NCI-H82 (cell line): ENCODE data around the gene SSBP4.
"Not testable (repeated sequence)": the region's sequence is repeated elsewhere in the genome, so short reads cannot be mapped to it uniquely, and the experiment has no call there.

ENCODE experiments used
- DNase-seq: peaks from one replicate; lab custom pipeline; 2025; lab: John Stamatoyannopoulos, UW

The SSBP4 gene

GRCh38 chr19:18419195-18419698 is at the start of gene SSBP4:
TSS of gene SSBP4 (plus strand) at chr19:18419398. CDS start at chr19:18419649, 251 bp downstream.
- DNase-seq = peak; percentile 91

DNA sequence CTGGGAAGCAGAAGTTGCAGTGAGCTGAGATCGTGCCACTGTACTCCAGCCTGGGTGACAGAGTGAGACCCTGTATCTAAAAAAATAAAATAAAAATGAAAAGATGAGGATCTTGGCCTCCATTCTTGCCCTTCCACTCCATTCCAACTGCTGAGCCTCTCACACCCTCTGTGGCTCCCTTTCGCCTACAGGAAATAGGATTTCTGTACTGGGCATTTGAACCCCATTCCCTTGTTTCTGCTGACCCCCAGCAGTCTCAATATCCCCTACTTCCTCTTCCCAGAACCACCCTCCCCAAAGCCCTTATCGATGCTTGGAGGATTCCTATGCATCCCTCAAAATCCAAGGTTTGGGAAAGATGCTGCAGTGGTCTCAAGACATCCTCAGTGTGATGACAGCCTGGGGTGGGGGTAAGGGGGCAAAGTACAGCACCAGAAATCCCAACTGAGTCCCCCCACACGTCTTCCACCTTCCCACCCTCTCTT is 45.7 kb upstream of the SSBP4 start:
- no peak for DNase-seq

GRCh38 chr19:18373892-18374629 is 45.1 kb upstream of the SSBP4 start:
- peak; percentile 35 for DNase-seq

DNA sequence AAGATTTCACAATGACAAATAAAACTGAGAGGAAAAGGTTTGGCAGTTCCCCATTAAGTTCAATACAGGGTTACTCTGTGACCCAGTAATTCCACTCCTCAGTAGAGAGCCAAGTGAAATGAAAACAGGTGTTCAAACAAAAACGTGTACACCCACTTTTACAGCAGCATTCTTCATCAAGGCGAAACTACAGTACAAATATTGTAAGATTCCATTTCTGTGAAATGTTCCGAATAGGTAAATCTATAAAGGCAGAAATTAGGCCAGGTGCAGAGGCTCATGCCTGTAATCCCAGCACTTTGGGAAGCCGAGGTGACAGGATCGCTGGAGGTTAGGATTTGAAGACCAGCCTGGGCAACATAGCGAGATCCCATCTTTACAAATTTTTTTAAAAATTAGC is 42.2 kb upstream of the SSBP4 start:
- no peak for DNase-seq

GRCh38 chr19:18379803-18380747 is 39.1 kb upstream of the SSBP4 start:
- DNase-seq = no peak

- no peak for DNase-seq
Observed at GRCh38 chr19:18380843-18381242, 38.4 kb upstream of the SSBP4 start.

DNA sequence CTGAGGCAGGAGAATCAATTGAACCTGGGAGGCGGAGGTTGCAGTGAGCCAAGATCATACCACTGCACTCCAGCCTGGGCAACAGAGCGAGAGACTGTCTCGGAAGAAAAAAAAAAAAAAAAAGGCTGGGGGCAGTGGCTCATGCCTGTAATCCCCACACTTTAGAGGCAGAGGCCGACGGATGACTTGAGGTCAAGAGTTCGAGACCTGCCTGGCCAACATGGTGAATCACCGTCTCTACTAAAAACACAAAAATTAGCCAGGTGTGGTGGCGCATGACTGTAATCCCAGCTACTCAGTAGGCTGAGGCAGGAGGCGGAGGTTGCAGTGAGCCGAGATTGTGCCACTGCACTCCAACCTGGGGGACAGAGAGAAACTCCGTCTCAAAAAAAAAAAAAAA is 35.6 kb upstream of the SSBP4 start:
- DNase-seq = not testable (repeated sequence)

- DNase-seq = no peak
Observed at GRCh38 chr19:18384775-18385174, 34.4 kb upstream of the SSBP4 start.

GRCh38 chr19:18385359-18385674 is 33.9 kb upstream of the SSBP4 start:
- DNase-seq = no peak

- peak; percentile 59 for DNase-seq
Observed at GRCh38 chr19:18385675-18386542, 33.3 kb upstream of the SSBP4 start, which contains the start of gene GDF15. TSS of gene GDF15 (plus strand) at chr19:18386158. CDS start at chr19:18386190, 32 bp downstream.

GRCh38 chr19:18386543-18387271 is 32.5 kb upstream of the SSBP4 start:
- no peak for DNase-seq

GRCh38 chr19:18388100-18388959 is 30.9 kb upstream of the SSBP4 start:
- DNase-seq = peak; percentile 93

GRCh38 chr19:18388960-18389725 is 30.1 kb upstream of the SSBP4 start:
- DNase-seq = no peak

- DNase-seq = no peak
Observed at GRCh38 chr19:18389726-18390064, 29.5 kb upstream of the SSBP4 start.

DNA sequence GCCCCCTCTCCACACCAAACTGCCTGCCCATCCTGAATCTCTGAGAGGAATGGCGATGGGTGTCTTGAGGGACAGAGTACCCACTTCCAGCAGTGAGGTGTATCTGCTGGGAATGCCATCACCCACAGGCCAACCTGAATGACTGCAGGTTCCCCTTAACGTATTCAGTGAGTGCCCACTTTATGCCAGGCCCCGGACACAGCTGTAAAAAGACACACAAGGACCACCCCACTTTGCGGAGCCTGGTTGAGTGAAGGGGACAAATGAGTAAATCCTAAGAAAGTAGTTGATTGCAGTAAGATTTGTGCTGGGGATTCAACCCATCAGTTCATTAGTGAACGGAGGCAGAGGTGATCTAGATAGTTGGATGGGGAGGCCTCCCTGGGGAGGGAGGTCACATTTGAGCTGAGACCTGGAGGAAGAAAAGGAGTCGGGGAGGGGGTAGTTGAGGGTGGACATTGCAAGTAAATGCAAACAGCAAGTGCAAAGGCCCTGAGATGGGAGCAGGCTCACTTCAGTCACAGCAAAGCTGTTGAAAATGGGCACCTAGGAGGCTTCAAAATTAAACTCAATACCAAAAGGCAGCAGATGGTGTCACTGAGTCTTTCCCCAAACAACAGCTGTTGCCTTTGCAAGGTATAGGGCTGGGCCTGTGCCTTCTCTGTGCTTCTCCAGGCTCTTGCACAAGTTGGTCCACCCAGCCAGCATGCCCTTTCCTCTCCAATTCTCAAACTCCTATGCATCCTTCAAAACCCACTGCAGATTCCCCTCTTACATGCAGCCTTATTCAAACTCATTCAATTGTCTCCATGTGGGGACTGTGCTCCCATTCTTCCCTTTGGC is 28.9 kb upstream of the SSBP4 start:
- peak; percentile 91 for DNase-seq

DNA sequence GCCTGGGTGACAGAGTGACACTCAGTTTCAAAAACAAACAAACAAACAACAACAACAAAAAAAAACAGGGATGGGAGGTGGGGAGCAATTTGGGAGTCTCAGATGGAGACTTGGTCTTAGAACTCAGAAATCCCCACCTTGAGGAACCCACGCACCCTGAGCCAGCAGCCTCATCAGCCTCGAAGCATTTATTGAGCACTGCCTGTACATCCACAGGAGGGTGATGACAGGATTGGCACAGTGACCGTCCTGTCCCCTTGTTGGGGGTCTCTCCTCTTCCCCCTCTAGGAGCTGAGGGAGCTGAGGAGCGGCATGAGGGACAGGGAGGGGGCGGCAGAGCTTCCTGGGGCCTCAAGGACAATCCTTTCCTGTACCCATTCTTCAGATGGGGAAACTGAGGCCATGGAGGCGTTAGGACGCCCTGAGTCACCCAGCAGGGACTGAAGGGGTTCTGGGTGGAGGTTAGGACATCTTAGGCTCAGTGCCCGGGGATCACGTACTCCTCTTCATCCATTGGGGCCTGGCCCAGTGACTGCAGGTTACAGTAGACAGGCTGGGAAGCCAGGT is 27.6 kb upstream of the SSBP4 start:
- no peak for DNase-seq

- DNase-seq = no peak
Observed at GRCh38 chr19:18392417-18392816, 26.8 kb upstream of the SSBP4 start.

DNA sequence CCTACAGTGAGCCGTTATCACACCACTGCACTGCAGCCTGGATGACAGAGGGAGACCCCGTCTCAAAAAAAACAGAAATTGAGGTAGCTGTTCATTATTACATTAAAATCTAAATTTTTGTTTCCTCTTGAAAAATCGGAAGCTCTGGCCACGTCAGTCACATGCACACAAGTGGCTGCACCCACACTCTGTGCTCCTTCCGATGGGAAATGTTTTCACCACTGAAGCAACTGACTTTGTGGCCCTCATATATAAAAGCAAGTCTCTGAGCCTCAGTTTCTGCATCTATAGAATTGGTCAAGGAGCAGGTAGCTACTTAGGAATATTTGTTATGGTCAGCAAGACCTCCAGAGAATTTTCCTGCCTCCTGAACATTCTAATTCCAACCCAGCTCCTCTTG is 26.3 kb upstream of the SSBP4 start:
- DNase-seq = no peak
